ENCODE measurements around the gene ZNF280D. TPM values are rescaled to one million over a fixed set of nuclear protein-coding genes. Genes with fewer than 3 reads are reported as not detected.

The ZNF280D gene
- total and polyA plus RNA-seq, 5 donors = 11.7 to 31.7 (median 30.4) TPM

- intact Hi-C loops (cut with DNase I) = loop anchor here in 1 of 4 donors (10.0 kb wide), 1 partner anchor 82 kb away; no protein-coding TSS in a partner anchor
- no peaks in the 10 kb centered on the region for H3K9me3 ChIP-seq (ENCODE audit: control insufficient read depth, low read length)
- DNase-seq (no peak), ATAC-seq (no peak)
- no peaks in the 10 kb centered on the region for H3K27me3 ChIP-seq (ENCODE audit: control insufficient read depth, insufficient read depth)
- H3K4me3 ChIP-seq (ENCODE audit: low read length) = peak overlapping the region; percentile 76
- peak overlapping the region; percentile 98 for H3K27ac ChIP-seq (ENCODE audit: low read length)
- under 1% methylated on average over 8 of the region's 8 CpGs for WGBS
- peaks cover 6% of the 10 kb centered on the region for H3K4me1 ChIP-seq (ENCODE audit: control insufficient read depth, insufficient read depth, low read length)
Measured at GRCh38 chr15:56732886-56733135, 498 bp downstream of the ZNF280D start.

DNA sequence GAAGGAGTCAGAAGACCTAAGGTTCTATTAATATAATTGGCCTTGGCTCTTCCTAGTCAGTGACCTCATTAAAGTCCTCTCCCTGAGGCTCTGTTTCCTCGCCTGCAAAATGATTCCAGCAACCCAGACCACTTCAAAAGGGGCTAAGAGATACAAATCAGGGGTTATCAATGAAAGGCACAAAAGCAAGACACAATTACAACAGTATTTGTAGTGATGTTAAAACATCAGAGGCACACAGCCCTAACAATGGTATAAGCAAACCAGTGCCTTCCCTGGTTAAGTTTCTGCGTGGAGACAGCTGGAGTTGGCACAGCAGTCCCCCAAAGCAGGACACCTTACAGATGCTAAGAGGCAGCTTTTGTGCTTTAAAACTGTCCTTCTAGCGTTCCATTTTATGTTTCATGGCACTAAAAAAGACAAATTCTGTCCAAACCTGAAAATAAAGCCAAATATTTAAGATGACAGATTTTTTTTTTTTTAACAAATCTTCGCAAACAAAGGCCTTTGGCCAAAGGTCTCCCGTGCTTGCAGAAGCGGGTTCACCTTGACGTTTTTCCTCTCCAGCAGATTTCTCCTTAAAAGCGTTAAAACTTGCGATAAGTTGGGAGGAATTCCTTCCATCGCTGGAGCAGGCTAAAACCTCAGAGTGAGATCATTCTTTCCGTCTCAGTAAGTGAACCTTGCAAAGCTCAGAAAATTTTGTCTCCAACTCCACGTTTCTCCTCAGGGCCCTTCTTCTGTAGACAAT is 999 bp downstream of the ZNF280D start:
- peak overlapping the region; percentile 76 for H3K4me3 ChIP-seq (ENCODE audit: low read length)
- peaks cover 6% of the 10 kb centered on the region for H3K4me1 ChIP-seq (ENCODE audit: control insufficient read depth, insufficient read depth, low read length)
- peak overlapping the region; percentile 98 for H3K27ac ChIP-seq (ENCODE audit: low read length)
- no peak for DNase-seq
- no peaks in the 10 kb centered on the region for H3K27me3 ChIP-seq (ENCODE audit: control insufficient read depth, insufficient read depth)
- peak; percentile 10 to 30 for ATAC-seq
- intact Hi-C loops (cut with DNase I) = loop anchor here in 1 of 4 donors (10.0 kb wide), 1 partner anchor 82 kb away; no protein-coding TSS in a partner anchor
- H3K9me3 ChIP-seq (ENCODE audit: control insufficient read depth, low read length) = no peaks in the 10 kb centered on the region
- WGBS = 4% methylated on average over 12 of the region's 12 CpGs

DNA sequence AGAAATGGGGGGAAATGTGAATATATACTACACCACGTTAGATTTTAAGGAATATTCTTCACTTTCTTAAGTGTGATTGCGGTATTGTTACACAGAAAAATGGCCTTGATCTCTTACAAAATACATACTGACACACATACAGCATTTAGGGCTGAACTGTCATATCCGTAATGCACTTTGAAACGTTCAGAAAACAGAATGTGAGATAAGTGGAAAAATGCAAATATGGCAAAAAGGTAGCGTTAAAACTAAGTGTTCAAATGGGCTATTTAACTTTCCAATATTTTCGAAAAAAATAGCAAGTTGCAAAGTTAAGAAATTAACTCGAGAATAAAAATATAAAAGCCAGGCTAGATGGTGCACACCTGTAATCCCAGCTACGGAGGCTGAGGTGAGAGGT is 1.8 kb downstream of the ZNF280D start:
- intact Hi-C loops (cut with DNase I) = loop anchor here in 1 of 4 donors (10.0 kb wide), 1 partner anchor 83 kb away; no protein-coding TSS in a partner anchor
- Histone ChIP-seq H3K4me1 (ENCODE audit: control insufficient read depth, insufficient read depth, low read length) (peaks cover 6% of the 10 kb centered on the region), H3K4me3 (ENCODE audit: low read length) (peak overlapping the region; percentile 76), H3K27ac (ENCODE audit: low read length) (peak overlapping the region; percentile 68), H3K27me3 (ENCODE audit: control insufficient read depth, insufficient read depth) (no peaks in the 10 kb centered on the region), H3K9me3 (ENCODE audit: control insufficient read depth, low read length) (no peaks in the 10 kb centered on the region)
- no peak for DNase-seq
- 74% methylated on average over 8 of the region's 8 CpGs for WGBS
- no peak for ATAC-seq

- no peak for ATAC-seq
- intact Hi-C loops (cut with DNase I) = no loop called here
- peaks cover 6% of the 10 kb centered on the region for H3K4me1 ChIP-seq (ENCODE audit: control insufficient read depth, insufficient read depth, low read length)
Measured at GRCh38 chr15:56729561-56729960, 3.7 kb downstream of the ZNF280D start.

DNA sequence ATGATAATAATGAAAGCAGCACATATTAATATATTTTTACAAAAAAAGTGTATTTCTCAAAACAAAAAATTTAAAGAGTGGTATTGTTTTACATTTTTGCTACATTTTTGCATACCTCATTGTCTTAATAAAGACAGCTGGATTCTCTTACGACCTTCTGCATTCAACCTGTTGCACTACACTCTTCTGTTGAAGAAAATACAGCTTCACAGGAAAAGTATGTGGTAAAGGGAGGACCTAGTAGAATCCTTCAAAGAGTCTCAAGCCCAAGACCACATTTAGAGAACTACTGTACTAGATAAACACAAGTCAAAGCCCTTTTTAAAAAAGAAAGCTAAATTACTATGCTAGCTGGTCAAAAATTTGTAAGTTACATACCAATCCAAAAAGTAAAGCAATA is 7.9 kb downstream of the ZNF280D start:
- 84% methylated on average over 1 of the region's 1 CpG for WGBS
- no peaks in the 10 kb centered on the region for H3K4me1 ChIP-seq (ENCODE audit: control insufficient read depth, insufficient read depth, low read length)
- no peak overlapping the region for H3K4me3 ChIP-seq (ENCODE audit: low read length)
- intact Hi-C loops (cut with DNase I) = no loop called here
- H3K27ac ChIP-seq (ENCODE audit: low read length) = no peak overlapping the region
- H3K9me3 ChIP-seq (ENCODE audit: control insufficient read depth, low read length) = no peaks in the 10 kb centered on the region
- no peaks in the 10 kb centered on the region for H3K27me3 ChIP-seq (ENCODE audit: control insufficient read depth, insufficient read depth)
- DNase-seq (no peak), ATAC-seq (no peak)

More at GRCh38 chr15:56729561-56729960, 3.7 kb downstream of the ZNF280D start:
- Histone ChIP-seq H3K4me3 (ENCODE audit: low read length) (no peak overlapping the region), H3K27ac (ENCODE audit: low read length) (no peak overlapping the region), H3K9me3 (ENCODE audit: control insufficient read depth, low read length) (no peaks in the 10 kb centered on the region), H3K27me3 (ENCODE audit: control insufficient read depth, insufficient read depth) (no peaks in the 10 kb centered on the region)
- 59% methylated on average over 2 of the region's 2 CpGs for WGBS
- no peak for DNase-seq

DNA sequence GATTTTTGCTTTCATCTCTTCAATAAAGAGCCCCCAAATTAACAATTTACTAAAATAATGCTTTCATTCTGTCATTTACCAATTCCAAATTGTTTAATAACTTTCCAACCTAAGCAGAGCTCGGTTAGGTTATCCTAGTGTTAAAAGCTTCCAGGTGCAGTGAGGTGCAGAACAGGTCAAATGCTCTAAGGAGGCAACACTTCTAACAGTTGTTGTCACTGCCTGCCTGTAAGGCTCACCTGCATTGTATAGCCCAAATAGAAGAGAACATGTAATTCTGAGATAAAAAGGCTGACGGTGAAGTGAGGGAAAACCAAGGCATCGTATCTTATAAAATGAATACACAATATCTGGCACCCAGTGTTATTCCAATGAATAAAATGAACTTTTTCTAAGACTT is 9.1 kb downstream of the ZNF280D start:
- ATAC-seq = no peak
- WGBS = 83% methylated on average over 3 of the region's 3 CpGs
- Histone ChIP-seq H3K27ac (ENCODE audit: low read length) (no peak overlapping the region), H3K4me3 (ENCODE audit: low read length) (no peak overlapping the region), H3K4me1 (ENCODE audit: control insufficient read depth, insufficient read depth, low read length) (peaks cover 1% of the 10 kb centered on the region), H3K27me3 (ENCODE audit: control insufficient read depth, insufficient read depth) (no peaks in the 10 kb centered on the region), H3K9me3 (ENCODE audit: control insufficient read depth, low read length) (no peaks in the 10 kb centered on the region)
- intact Hi-C loops (cut with DNase I) = no loop called here
- DNase-seq = no peak

GRCh38 chr15:56723787-56724186 is 9.5 kb downstream of the ZNF280D start:
- no peak overlapping the region for H3K27ac ChIP-seq (ENCODE audit: low read length)
- ATAC-seq (no peak), DNase-seq (no peak)
- intact Hi-C loops (cut with DNase I) = no loop called here
- H3K27me3 ChIP-seq (ENCODE audit: control insufficient read depth, insufficient read depth) = no peaks in the 10 kb centered on the region
- no peaks in the 10 kb centered on the region for H3K9me3 ChIP-seq (ENCODE audit: control insufficient read depth, low read length)
- peaks cover 1% of the 10 kb centered on the region for H3K4me1 ChIP-seq (ENCODE audit: control insufficient read depth, insufficient read depth, low read length)
- no peak overlapping the region for H3K4me3 ChIP-seq (ENCODE audit: low read length)
- 91% methylated on average over 4 of the region's 4 CpGs for WGBS

- ATAC-seq = no peak
Measured at GRCh38 chr15:56719774-56720555, 13.3 kb downstream of the ZNF280D start.

GRCh38 chr15:56719021-56719612 is 14.2 kb downstream of the ZNF280D start:
- Histone ChIP-seq H3K4me1 (ENCODE audit: control insufficient read depth, insufficient read depth, low read length) (peaks cover 3% of the 10 kb centered on the region), H3K27me3 (ENCODE audit: control insufficient read depth, insufficient read depth) (no peaks in the 10 kb centered on the region), H3K4me3 (ENCODE audit: low read length) (no peak overlapping the region), H3K27ac (ENCODE audit: low read length) (no peak overlapping the region), H3K9me3 (ENCODE audit: control insufficient read depth, low read length) (no peaks in the 10 kb centered on the region)
- ATAC-seq (no peak), DNase-seq (no peak)
- intact Hi-C loops (cut with DNase I) = no loop called here
- WGBS = 87% methylated on average over 4 of the region's 4 CpGs

More at GRCh38 chr15:56719774-56720555, 13.3 kb downstream of the ZNF280D start:
- intact Hi-C loops (cut with DNase I) = no loop called here
- peaks cover 3% of the 10 kb centered on the region for H3K4me1 ChIP-seq (ENCODE audit: control insufficient read depth, insufficient read depth, low read length)
- 87% methylated on average over 3 of the region's 3 CpGs for WGBS
- no peak overlapping the region for H3K4me3 ChIP-seq (ENCODE audit: low read length)
- H3K27ac ChIP-seq (ENCODE audit: low read length) = no peak overlapping the region
- no peak for DNase-seq
- no peaks in the 10 kb centered on the region for H3K27me3 ChIP-seq (ENCODE audit: control insufficient read depth, insufficient read depth)
- H3K9me3 ChIP-seq (ENCODE audit: control insufficient read depth, low read length) = no peaks in the 10 kb centered on the region

- no peak for DNase-seq
- no peak for ATAC-seq
- Histone ChIP-seq H3K9me3 (ENCODE audit: control insufficient read depth, low read length) (no peaks in the 10 kb centered on the region), H3K27ac (ENCODE audit: low read length) (no peak overlapping the region), H3K4me1 (ENCODE audit: control insufficient read depth, insufficient read depth, low read length) (peaks cover 3% of the 10 kb centered on the region), H3K4me3 (ENCODE audit: low read length) (no peak overlapping the region), H3K27me3 (ENCODE audit: control insufficient read depth, insufficient read depth) (no peaks in the 10 kb centered on the region)
- intact Hi-C loops (cut with DNase I) = no loop called here
- 75% methylated on average over 1 of the region's 1 CpG for WGBS
Measured at GRCh38 chr15:56718560-56718959, 14.7 kb downstream of the ZNF280D start.

DNA sequence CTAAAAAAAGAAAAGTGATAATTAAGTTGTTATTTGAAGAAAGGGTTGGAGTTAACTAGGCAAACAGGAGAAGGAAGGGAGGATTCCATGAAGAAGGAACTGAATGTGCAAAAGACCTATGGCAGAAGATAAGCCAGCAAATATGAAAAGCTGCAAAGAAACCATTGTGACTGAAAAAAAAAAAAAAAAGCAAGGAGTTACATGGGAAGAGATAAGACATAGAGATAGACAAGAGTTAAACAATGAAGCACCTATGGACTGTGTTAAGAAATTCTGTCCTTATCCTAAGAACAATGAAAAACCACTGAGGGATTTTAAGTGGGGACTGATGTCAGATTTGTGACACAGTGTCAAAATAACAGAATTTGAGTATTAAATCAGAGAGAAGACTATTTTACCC is 17.0 kb downstream of the ZNF280D start:
- Histone ChIP-seq H3K27me3 (ENCODE audit: control insufficient read depth, insufficient read depth) (no peaks in the 10 kb centered on the region), H3K4me1 (ENCODE audit: control insufficient read depth, insufficient read depth, low read length) (peaks cover 3% of the 10 kb centered on the region), H3K4me3 (ENCODE audit: low read length) (no peak overlapping the region), H3K9me3 (ENCODE audit: control insufficient read depth, low read length) (no peaks in the 10 kb centered on the region), H3K27ac (ENCODE audit: low read length) (no peak overlapping the region)
- ATAC-seq = no peak
- DNase-seq = no peak
- intact Hi-C loops (cut with DNase I) = no loop called here

All from right cardiac atrium (tissue), 5 donors.